K562 (cell line): ENCODE data around the gene C2CD4B.

Experiments used
- CC2D1A ChIP-seq: fragments of 450-650 bp; IDR thresholded peaks from 2 replicates; pipeline ENCODE4 v1.6.1; 2017; ENCODE audit warnings: mild to moderate bottlenecking
- HOXB6 ChIP-seq: fragments of 250-450 bp; sonication (Bioruptor Pico); IDR thresholded peaks from 2 replicates; pipeline ENCODE4 v1.5.1; 2022; ENCODE audit warnings: mild to moderate bottlenecking, borderline replicate concordance
- PREB ChIP-seq: sonication (generic); formaldehyde crosslinking; IDR thresholded peaks from 2 replicates; pipeline ENCODE4 v1.8.1; 2023; ENCODE audit warnings: mild to moderate bottlenecking, missing genetic modification reagents
- RAD51 ChIP-seq: fragments of 450-650 bp; IDR thresholded peaks from 2 replicates; pipeline ENCODE4 v1.7.1; 2016; ENCODE audit warnings: low read depth, mild to moderate bottlenecking, borderline replicate concordance
- RFX5 ChIP-seq: IDR thresholded peaks from 2 replicates; pipeline ENCODE4 v1.6.1; 2011; ENCODE audit warnings: low read depth, mild to moderate bottlenecking, improper control_type of control experiment, low read length
- SNIP1 ChIP-seq: fragments of 450-650 bp; IDR thresholded peaks from 2 replicates; pipeline ENCODE4 v1.7.1; 2017; ENCODE audit warnings: low read depth, mild to moderate bottlenecking
- SP2 ChIP-seq: IDR thresholded peaks from 2 replicates; pipeline ENCODE4 v1.6.1; 2011; ENCODE audit warnings: mild to moderate bottlenecking, low read depth, low read length, moderate library complexity; ENCODE audit not compliant: poor library complexity, severe bottlenecking; ENCODE audit errors: extremely low read depth
- SRSF3 ChIP-seq: fragments of 200-400 bp; formaldehyde crosslinking; IDR thresholded peaks from 2 replicates; pipeline ENCODE4 v1.6.1; 2016; ENCODE audit warnings: mild to moderate bottlenecking, low read length, moderate library complexity; ENCODE audit not compliant: insufficient read depth

- TF ChIP-seq SP2 (no peak), HOXB6 (no peak), SNIP1 (no peak), SRSF3 (no peak), RFX5 (no peak), RAD51 (no peak), PREB (CRISPR knock-in tag) (no peak), CC2D1A (no peak)
These were observed 43.3 kb upstream of the C2CD4B start for GRCh38 chr15:62208367-62208766.
